ENCODE data around the gene MOSMO.

MOSMO gene

GRCh38 chr16:22053921-22054341, 46.0 kb downstream of the MOSMO start:
- no peak for DNase-seq

DNA sequence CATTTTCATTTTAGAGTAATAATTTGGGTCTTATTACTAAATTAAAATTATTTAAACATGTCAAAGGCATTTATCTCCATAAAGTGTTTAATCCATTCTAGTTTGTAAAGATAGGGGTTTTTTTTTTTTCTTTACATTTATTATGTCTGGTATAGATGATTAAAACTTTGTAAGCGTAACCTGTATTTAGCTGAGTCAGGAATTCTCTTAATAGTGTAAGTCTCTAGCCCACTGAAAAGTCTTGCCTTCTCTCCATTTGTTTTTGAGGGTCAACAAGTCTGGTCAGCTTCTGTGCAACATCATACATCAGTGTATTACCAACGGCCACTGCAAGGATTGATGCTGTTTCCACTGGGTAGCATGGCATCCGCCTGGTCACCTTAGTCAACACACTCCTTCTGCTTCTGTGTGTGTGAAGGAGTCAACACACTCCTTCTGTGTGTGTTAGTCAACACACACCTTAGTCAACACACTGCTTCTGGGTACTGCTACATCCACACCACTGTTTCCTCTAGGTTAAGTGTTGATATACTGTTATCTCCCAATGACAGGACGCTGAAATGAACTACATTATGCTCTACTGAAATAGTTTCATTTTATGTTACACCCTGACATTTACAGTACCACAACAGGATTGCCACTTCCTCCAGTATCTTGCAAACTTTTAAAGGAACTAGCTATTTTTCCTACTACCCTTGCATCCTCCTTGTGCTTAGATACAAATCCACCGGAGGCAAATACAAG, 47.1 kb downstream of the MOSMO start:
- no peak for DNase-seq

- DNase-seq: no peak
These were observed 48.0 kb downstream of the MOSMO start for GRCh38 chr16:22055881-22056280.

GRCh38 chr16:22063888-22064467, 56.1 kb downstream of the MOSMO start:
- no peak for DNase-seq

DNA sequence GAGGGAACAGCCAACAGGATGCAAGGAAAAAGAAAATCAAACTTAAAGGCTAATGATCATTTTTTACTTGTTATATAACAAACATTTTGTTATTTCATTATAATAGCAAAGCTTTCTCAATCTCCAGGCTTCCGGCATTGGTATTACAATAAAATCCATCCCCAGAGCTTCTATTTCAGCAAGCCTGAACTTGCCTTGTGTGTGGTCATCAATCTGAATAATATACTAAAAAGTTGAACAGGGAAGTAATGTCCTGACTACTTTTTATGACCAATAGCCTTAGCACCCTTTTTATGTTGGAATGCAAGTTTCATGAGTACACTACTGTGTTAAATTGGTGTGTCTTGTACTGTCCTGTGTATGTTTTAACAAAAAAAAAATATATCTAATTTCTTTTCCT, 57.3 kb downstream of the MOSMO start:
- no peak for DNase-seq

- DNase-seq: no peak
These were observed 62.7 kb downstream of the MOSMO start for GRCh38 chr16:22070361-22071330.

DNA sequence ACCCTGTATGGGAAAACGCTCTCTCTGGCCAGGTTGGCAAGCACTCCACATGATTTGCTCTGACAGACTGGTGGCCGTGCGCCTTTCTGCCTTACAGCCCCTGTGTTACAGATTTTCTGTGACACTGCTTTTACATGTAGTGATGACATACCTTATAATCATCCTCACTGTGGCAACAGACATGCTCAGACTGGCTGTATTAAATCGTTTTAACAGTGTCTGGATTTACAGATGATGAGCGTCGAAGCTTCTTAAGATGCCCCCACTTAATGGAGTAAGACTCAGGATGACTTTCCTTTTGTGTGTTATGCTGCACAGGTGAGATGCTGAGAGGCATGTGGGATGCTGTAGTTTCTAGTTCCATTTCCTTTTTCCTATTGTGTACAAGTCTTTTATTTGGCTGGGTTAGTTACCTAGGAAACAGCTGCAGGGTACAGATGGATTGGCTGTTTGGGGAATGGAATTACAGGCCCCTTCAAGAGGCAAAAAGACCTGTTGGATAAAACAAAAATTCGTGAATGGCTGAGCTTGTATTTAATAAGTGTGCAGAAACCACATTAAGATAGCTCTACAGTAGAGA, 63.5 kb downstream of the MOSMO start:
- DNase-seq: no peak

DNA sequence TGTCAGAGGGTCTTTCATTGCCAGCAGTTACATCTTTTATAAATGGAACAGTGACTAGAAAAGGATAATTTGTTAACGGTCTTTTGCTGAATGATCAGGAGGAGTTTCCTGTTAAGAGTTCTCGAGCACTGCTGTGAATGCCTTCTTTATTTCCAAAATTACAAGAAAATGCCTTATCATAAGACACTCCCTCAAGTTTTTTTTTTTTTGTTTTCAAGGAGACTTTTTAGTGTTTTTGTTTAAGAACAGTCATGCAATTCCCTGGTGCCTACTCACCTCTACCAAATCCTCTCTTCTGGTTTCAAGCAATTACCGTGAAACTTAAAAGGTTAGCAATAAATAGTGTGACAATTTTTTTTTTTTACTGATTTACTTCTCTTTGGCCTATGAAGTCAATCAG, 65.4 kb downstream of the MOSMO start:
- no peak for DNase-seq

- no peak for DNase-seq
These were observed 67.3 kb downstream of the MOSMO start for GRCh38 chr16:22075043-22075757.

GRCh38 chr16:22075776-22076175, 67.9 kb downstream of the MOSMO start:
- no peak for DNase-seq

GRCh38 chr16:22077700-22078313, 69.9 kb downstream of the MOSMO start:
- no peak for DNase-seq

DNA sequence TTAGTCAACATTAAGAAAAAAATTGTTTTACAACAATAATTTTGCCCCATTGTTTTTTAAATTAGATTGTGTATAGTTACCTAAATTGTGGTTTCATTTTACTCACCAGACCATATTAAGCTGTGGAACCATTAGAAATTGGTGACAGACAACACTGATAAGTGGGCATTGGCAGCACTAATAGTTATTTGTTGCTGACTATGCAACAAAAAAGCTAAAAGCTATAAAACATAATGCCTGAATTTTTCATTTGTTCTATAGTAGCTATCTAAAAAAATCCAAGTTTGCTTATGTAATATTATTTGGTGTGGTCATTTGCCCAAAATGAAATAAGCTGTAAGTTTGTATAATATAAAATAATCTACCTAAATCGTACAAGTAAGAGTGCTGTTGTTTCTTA, 70.7 kb downstream of the MOSMO start:
- DNase-seq: no peak

- DNase-seq: no peak
These were observed 73.1 kb downstream of the MOSMO start for GRCh38 chr16:22081050-22081449.

DNA sequence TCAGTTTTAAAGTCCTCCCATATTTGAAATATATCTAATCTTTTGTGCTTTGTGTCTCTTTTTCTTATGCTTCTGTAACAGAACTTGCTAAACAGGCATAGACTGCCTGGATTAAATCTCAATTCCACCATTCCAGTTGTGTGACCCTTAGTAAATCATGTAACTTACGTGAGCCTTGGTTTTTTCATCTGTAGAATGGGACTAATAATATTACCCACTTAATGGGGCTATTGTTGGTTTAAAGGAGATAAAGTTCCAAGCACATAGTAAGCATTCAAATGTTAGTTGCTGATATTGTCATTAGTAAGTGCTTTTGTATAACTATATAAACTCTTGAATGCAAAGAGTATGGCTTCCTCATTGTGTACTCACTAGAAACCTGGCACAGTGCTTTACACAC, 78.5 kb downstream of the MOSMO start:
- DNase-seq: no peak

DNA sequence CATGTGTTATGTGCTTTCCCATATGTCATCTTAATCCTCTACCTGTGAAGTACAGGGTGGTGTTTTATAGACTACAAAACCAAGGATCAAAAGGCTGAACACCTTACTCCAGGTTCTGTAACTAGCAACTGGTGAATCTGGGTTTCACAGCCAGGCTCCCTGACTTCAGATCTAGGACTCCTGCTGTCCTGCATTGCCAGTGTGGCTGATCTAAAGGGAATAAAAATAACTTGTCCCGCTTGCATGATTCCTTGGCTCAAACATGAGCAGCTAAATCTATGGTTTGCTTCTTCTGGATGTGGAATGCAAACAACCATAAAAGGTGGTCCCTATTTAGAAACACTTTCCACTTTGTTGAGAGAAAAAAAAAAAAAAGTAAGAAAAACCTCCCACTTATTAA, 80.7 kb downstream of the MOSMO start:
- DNase-seq: no peak

GRCh38 chr16:22089910-22090309, 82.0 kb downstream of the MOSMO start:
- DNase-seq: no peak

GRCh38 chr16:22091721-22092120, 83.8 kb downstream of the MOSMO start:
- DNase-seq: no peak

- no peak for DNase-seq
These were observed 84.4 kb downstream of the MOSMO start, which contains the start of gene VWA3A for GRCh38 chr16:22092143-22092933. VWA3A (plus strand) TSS chr16:22092541; CDS start chr16:22092638, 97 bp downstream.

- DNase-seq: no peak
These were observed 85.4 kb downstream of the MOSMO start for GRCh38 chr16:22093331-22093730.

GRCh38 chr16:22093996-22094395, 86.1 kb downstream of the MOSMO start:
- no peak for DNase-seq

Measured in NCI-H187 (cell line).